OCI-LY7 (cell line): ENCODE results near the gene BMI1. TPM values are rescaled to one million over a fixed set of nuclear protein-coding genes. Genes with fewer than 3 reads are reported as not detected.

ENCODE experiments used
- BruUV-seq: library from RNA; stranded (reverse); fragments of 400-500 nt; replicated peaks from 2 replicates; lab custom pipeline; 2021; lab: Mats Ljungman, UMichigan
- CTCF ChIA-PET: fragments of 300-600 bp; sonication (Branson Sonifier 250); formaldehyde crosslinking; loops from one replicate; lab custom pipeline; 2022; ENCODE audit warnings: antibody characterized with exemption; ENCODE audit not compliant: unreplicated experiment; lab: Charles Lee
- POLR2A ChIA-PET: fragments of 300-600 bp; sonication (Branson Sonifier 250); formaldehyde crosslinking; loops from one replicate; lab custom pipeline; 2022; ENCODE audit warnings: antibody characterized with exemption; lab: Charles Lee
- DNase-seq: peaks from one replicate; pipeline ENCODE4 v3.0.0-alpha.2; 2015; ENCODE audit warnings: low spot score
- H2AFZ ChIP-seq: fragments of 200-600 bp; sonication (generic), shearing (Covaris generic); 2 replicates; pipeline ENCODE4 v1.6.1; 2014; ENCODE audit warnings: mild to moderate bottlenecking, antibody characterized with exemption, low read length, moderate library complexity
- H3K27ac ChIP-seq: fragments of 200-600 bp; sonication (generic); 2 replicates; pipeline ENCODE4 v1.5.1; 2014; ENCODE audit warnings: mixed run types, low read depth, mild to moderate bottlenecking, moderate library complexity, low read length, inconsistent platforms; ENCODE audit not compliant: poor library complexity, severe bottlenecking
- H3K36me3 ChIP-seq: fragments of 200-600 bp; sonication (generic); 2 replicates; pipeline ENCODE4 v1.6.1; 2014; ENCODE audit warnings: mild to moderate bottlenecking, antibody characterized with exemption, low read length, moderate library complexity, mixed read lengths; ENCODE audit not compliant: insufficient read depth
- H3K4me1 ChIP-seq: fragments of 200-600 bp; sonication (generic); 2 replicates; pipeline ENCODE4 v1.5.1; 2014; ENCODE audit warnings: mild to moderate bottlenecking, low read length; ENCODE audit not compliant: insufficient read depth, poor library complexity, severe bottlenecking
- H3K4me2 ChIP-seq: fragments of 200-600 bp; sonication (generic); 2 replicates; pipeline ENCODE4 v1.6.1; 2014; ENCODE audit warnings: mild to moderate bottlenecking, low read length
- H3K4me3 ChIP-seq: fragments of 200-600 bp; sonication (generic); 2 replicates; pipeline ENCODE4 v1.5.1; 2014; ENCODE audit warnings: mild to moderate bottlenecking, low read depth, low read length; ENCODE audit not compliant: poor library complexity, severe bottlenecking
- H3K79me2 ChIP-seq: fragments of 200-600 bp; sonication (generic); 2 replicates; pipeline ENCODE4 v1.6.1; 2016; ENCODE audit warnings: low read depth, mild to moderate bottlenecking, low read length, moderate library complexity, mixed read lengths; ENCODE audit not compliant: insufficient read depth
- H3K9me2 ChIP-seq: fragments of 200-600 bp; sonication (generic); 2 replicates; pipeline ENCODE4 v1.6.1; 2016; ENCODE audit warnings: mild to moderate bottlenecking, low read length, mixed read lengths; ENCODE audit not compliant: insufficient read depth
- H3K9me3 ChIP-seq: fragments of 200-600 bp; sonication (generic); 2 replicates; pipeline ENCODE4 v1.6.1; 2014; ENCODE audit warnings: mild to moderate bottlenecking, mixed run types, low read length, mixed read lengths
- H4K20me1 ChIP-seq: fragments of 200-600 bp; sonication (generic); 2 replicates; pipeline ENCODE4 v1.6.1; 2014; ENCODE audit warnings: mild to moderate bottlenecking, antibody characterized with exemption, low read length, moderate library complexity, mixed read lengths; ENCODE audit not compliant: insufficient read depth
- CTCF ChIP-seq: fragments of 200-600 bp; sonication (generic); conservative IDR thresholded peaks from 2 replicates; pipeline ENCODE4 v1.5.1; 2014; ENCODE audit warnings: mild to moderate bottlenecking, antibody characterized with exemption, low read length, moderate library complexity, mixed read lengths
- EZH2phosphoT487 ChIP-seq: fragments of 200-600 bp; sonication (generic); IDR thresholded peaks from 2 replicates; pipeline ENCODE4 v1.6.1; 2018; ENCODE audit warnings: low read depth, borderline replicate concordance, mild to moderate bottlenecking, mixed run types, antibody characterized with exemption, low read length, moderate library complexity, mixed read lengths
- intact Hi-C: fragments of 100-400 bp; cut with micrococcal nuclease; formaldehyde crosslinking; loops from one replicate; pipeline ENCODE4 v1.10.0; 2022; ENCODE audit not compliant: unreplicated experiment
- total RNA-seq, 2 experiments: library from RNA; depleted of rRNA in 1 of 2; stranded (reverse); fragments of >200 nt in 1 of 2; shearing (Covaris generic) in 1 of 2; gene quantifications; 2 replicates each; pipeline ENCODE4 v1.2.3, GENCODE V29; 2014 to 2022

Gene BMI1
- total RNA-seq, 2 experiments from 2014 or later = 7.4 to 17.8 TPM

GRCh38 chr10:22367471-22367870, 46.6 kb downstream of the BMI1 start:
- H3K4me3 ChIP-seq = no peak overlapping the region
- no peaks in the 10 kb centered on the region for H3K9me3 ChIP-seq
- no peak overlapping the region for H3K27ac ChIP-seq
- no peaks in the 10 kb centered on the region for H3K9me2 ChIP-seq
- no peak for DNase-seq
- CTCF ChIA-PET = no interaction called here
- H3K4me1 ChIP-seq = peaks cover 9% of the 10 kb centered on the region
- no peaks in the 10 kb centered on the region for H3K36me3 ChIP-seq
- TF ChIP-seq CTCF (no peak), EZH2phosphoT487 (no peak)
- POLR2A ChIA-PET = interaction anchor here (1.4 kb wide), 1 partner anchor 19 kb away, joined by 4 read pairs; no protein-coding TSS in a partner anchor
- no peaks in the 10 kb centered on the region for H3K79me2 ChIP-seq
- H2AFZ ChIP-seq = no peak overlapping the region
- H4K20me1 ChIP-seq = no peaks in the 10 kb centered on the region
- no peak overlapping the region for H3K4me2 ChIP-seq
- BruUV-seq = no TSS peak
- intact Hi-C loops = no loop called here

GRCh38 chr10:22368402-22368801, 47.5 kb downstream of the BMI1 start:
- CTCF ChIA-PET = no interaction called here
- Histone ChIP-seq H3K79me2 (no peaks in the 10 kb centered on the region), H3K36me3 (no peaks in the 10 kb centered on the region), H3K4me3 (no peak overlapping the region), H4K20me1 (no peaks in the 10 kb centered on the region), H3K27ac (no peak overlapping the region), H3K4me1 (peaks cover 9% of the 10 kb centered on the region), H2AFZ (no peak overlapping the region), H3K9me2 (no peaks in the 10 kb centered on the region), H3K9me3 (no peaks in the 10 kb centered on the region), H3K4me2 (no peak overlapping the region)
- intact Hi-C loops = no loop called here
- POLR2A ChIA-PET = interaction anchor here (0.7 to 1.4 kb wide), 2 partner anchors 18 to 49 kb away, joined by 3 to 4 read pairs; no protein-coding TSS in a partner anchor
- no peak for TF ChIP-seq CTCF
- TF ChIP-seq EZH2phosphoT487 = no peak
- DNase-seq = no peak
- BruUV-seq = no TSS peak

GRCh38 chr10:22368981-22369380, 48.1 kb downstream of the BMI1 start:
- Histone ChIP-seq H3K4me2 (no peak overlapping the region), H3K79me2 (no peaks in the 10 kb centered on the region), H3K36me3 (no peaks in the 10 kb centered on the region), H3K9me3 (no peaks in the 10 kb centered on the region), H3K4me3 (no peak overlapping the region), H3K9me2 (no peaks in the 10 kb centered on the region), H3K27ac (no peak overlapping the region), H3K4me1 (peaks cover 9% of the 10 kb centered on the region), H4K20me1 (no peaks in the 10 kb centered on the region), H2AFZ (no peak overlapping the region)
- no peak for DNase-seq
- TF ChIP-seq CTCF = no peak
- no peak for TF ChIP-seq EZH2phosphoT487
- intact Hi-C loops = no loop called here
- BruUV-seq = no TSS peak
- POLR2A ChIA-PET = interaction anchor here (1.4 kb wide), 1 partner anchor 17 kb away, joined by 4 read pairs; no protein-coding TSS in a partner anchor
- CTCF ChIA-PET = no interaction called here
